HUDEP-2 (cell line): Measurements from ENCODE around the gene UGT1A7.

Experiments
- DNase-seq, 76 experiments: peaks; one replicate each; lab custom pipeline; 2025; ENCODE audit not compliant: unreplicated experiment in 76 of 76; lab: John Stamatoyannopoulos, UW

UGT1A7 gene

DNA sequence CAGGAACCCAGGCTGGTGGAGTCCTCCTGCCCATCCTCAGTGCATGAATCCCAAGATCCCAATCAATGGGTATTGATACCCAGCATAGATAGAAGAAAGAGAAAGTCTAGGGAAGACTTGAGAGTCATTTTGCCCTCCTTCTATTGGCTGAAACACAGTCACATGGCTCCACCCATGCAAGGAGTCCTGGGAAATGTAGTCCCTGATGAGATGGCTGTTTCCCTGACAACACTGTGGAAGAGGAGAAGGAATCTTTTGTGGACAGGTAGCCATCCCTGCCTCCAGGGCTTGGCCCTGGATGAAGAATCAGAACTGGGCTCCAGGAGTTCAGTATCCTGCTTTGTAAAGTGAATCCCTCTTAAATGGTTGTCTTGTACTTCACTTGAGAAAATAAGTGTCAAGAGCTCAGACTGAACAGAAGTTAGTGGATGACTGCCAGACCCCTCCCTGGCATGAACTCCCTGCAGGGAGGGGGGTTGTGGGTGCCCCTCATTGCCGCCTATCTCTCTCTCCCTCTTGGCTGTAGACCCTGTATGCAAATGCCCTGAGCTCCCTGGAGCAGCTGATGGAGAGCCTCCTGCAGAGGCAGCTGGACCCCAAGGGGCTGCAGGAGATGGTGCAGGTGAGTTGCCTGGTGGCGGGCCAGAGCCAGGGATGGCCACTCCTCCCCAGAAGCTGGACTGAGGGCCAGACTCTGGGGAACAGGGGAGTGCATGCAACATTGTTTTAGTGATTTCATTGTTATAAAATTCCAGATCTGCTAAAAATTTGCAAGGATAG, 132.5 kb downstream of the UGT1A7 start:
- no peak for DNase-seq

- DNase-seq, result no peak
These were observed 134.2 kb downstream of the UGT1A7 start for GRCh38 chr2:233815861-233816260.

DNA sequence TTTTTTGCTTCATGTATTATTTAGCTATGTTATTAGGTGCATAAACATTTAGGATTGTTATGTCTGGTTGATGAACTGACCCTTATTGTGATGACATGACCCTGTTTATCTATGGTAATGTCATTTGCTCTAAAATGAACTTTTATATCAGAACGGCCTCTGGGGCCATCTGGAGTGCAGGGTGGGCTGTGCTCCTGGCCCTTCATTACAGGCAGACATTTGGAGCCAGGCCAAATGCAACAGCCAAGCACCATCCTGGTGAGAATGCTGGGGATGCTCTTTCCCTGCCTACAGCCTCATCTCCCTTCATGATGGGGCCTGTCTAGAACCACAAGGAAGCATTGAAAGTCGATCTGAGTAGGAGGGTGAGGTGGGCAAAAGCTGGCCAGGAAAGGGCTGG, 134.6 kb downstream of the UGT1A7 start:
- DNase-seq, result no peak

- DNase-seq, result no peak
These were observed 135.1 kb downstream of the UGT1A7 start for GRCh38 chr2:233816771-233817170.

GRCh38 chr2:233817361-233817911, 135.7 kb downstream of the UGT1A7 start:
- no peak for DNase-seq

DNA sequence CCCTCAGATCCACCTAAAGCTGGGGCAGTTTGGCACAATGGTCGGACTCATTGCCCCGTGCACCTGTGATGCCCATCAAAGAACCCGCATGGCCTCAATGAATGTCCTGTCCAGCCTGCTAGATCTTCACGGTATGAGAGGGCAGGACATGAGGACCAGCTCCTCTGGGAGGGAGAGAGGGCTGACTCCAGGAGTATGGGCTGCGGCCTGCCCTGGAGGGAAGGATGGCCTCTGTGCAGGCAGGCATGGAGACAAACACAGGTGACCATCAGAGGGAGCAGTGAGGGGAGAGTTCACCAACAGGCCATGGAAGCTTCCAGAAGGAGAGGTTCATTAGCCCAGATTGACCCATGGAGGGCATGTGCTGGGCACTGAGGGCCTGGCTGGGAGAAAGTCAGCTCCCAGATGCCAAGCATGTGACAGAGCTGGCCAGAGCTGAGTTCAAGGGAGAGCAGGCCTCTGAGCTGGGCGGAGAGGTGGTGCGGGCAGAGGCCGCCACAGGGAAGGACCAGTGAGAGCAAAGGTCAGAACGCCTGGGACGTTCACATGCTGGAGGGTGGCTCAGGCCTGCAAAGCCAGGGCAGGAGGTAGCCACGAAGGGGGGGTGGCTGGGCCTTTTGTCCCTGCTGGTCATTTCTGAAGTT, 136.4 kb downstream of the UGT1A7 start:
- no peak for DNase-seq

- no peak for DNase-seq
These were observed 137.2 kb downstream of the UGT1A7 start for GRCh38 chr2:233818639-233819621.

GRCh38 chr2:233819884-233820773, 138.4 kb downstream of the UGT1A7 start:
- no peak for DNase-seq

DNA sequence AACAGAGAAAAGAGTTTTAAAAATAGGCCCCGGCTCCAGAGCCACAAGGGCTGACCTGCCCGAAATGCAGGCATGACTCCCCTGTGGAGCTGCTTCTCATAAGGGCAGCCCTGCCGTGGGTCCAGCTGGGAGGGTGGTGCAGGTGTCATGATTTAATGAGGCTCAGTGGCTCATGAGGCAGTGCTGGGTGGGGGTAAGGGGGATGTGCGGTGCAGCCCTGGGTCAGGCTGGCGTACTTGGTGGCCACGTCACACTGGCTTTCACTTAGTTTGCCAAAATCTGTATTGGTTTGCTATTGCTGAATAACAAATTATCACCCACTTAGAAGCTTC, 139.0 kb downstream of the UGT1A7 start:
- no peak for DNase-seq

GRCh38 chr2:233821196-233821595, 139.5 kb downstream of the UGT1A7 start:
- DNase-seq, result no peak

- no peak for DNase-seq
These were observed 140.0 kb downstream of the UGT1A7 start for GRCh38 chr2:233821709-233822100.

GRCh38 chr2:233822101-233822771, 140.5 kb downstream of the UGT1A7 start:
- DNase-seq, result no peak
